GM06990 (cell line): Measurements from ENCODE around the gene PRPH.
"Not testable (repeated sequence)": the region's sequence is repeated elsewhere in the genome, so short reads cannot be mapped to it uniquely, and the experiment has no call there.

Source experiments
- DNase-seq: peaks from one replicate; pipeline ENCODE4 v3.0.0-alpha.2; 2011; ENCODE audit not compliant: insufficient read length; ENCODE audit errors: extremely low read depth
- H3K27me3 ChIP-seq: replicated peaks from 2 replicates; pipeline ENCODE4 v1.6.0; 2011; ENCODE audit warnings: low read length; ENCODE audit not compliant: control insufficient read depth, insufficient read depth
- H3K36me3 ChIP-seq: 2 replicates; pipeline ENCODE4 v1.5.1; 2011; ENCODE audit warnings: low read length; ENCODE audit not compliant: control insufficient read depth, insufficient read depth
- H3K4me3 ChIP-seq: replicated peaks from 2 replicates; pipeline ENCODE4 v1.5.1; 2011; ENCODE audit warnings: low read depth, mild to moderate bottlenecking, control low read depth, low read length
- TF ChIP-seq, protein P1 (sequence below): IDR thresholded peaks from 2 replicates; pipeline ENCODE4 v1.5.1; 2011; ENCODE audit warnings: low read length, control low read depth, mild to moderate bottlenecking, inconsistent platforms; ENCODE audit not compliant: insufficient read depth, poor library complexity, severe bottlenecking

PRPH gene

GRCh38 chr12:49295082-49295936 lies at the start of gene PRPH:
PRPH (plus strand) TSS chr12:49295147; CDS start chr12:49295201, 54 bp downstream.
- Histone ChIP-seq H3K27me3 (peaks cover 6% of the 10 kb centered on the region; the same call in 1 of the 2 replicates), H3K36me3 (no peaks in the 10 kb centered on the region), H3K4me3 (no peak within 1 kb of the TSS)
- peak; percentile 28 for DNase-seq
- TF ChIP-seq, protein P1, sequence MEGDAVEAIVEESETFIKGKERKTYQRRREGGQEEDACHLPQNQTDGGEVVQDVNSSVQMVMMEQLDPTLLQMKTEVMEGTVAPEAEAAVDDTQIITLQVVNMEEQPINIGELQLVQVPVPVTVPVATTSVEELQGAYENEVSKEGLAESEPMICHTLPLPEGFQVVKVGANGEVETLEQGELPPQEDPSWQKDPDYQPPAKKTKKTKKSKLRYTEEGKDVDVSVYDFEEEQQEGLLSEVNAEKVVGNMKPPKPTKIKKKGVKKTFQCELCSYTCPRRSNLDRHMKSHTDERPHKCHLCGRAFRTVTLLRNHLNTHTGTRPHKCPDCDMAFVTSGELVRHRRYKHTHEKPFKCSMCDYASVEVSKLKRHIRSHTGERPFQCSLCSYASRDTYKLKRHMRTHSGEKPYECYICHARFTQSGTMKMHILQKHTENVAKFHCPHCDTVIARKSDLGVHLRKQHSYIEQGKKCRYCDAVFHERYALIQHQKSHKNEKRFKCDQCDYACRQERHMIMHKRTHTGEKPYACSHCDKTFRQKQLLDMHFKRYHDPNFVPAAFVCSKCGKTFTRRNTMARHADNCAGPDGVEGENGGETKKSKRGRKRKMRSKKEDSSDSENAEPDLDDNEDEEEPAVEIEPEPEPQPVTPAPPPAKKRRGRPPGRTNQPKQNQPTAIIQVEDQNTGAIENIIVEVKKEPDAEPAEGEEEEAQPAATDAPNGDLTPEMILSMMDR = peak; percentile 4

DNA sequence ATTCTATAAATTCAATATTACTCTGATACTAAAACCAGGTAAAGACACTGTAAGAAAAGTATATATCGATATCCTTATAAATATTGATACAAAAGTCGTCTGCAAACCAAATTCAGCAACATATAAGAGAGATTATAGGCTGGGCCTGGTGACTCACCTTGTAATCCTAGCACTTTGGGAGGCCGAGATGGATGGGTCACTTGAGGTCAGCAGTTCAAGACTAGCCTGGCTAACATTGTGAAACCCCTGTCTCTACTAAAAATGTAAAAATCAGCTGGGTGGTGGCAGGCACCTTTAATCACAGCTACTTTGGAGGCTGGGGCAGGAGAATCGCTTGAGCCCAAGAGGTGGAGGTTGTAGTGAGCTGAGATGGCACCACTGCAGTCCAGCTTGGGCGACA lies 43.6 kb upstream of the PRPH start:
- Histone ChIP-seq H3K4me3 (no peak overlapping the region), H3K36me3 (no peaks in the 10 kb centered on the region), H3K27me3 (no peaks in the 10 kb centered on the region)
- TF ChIP-seq, protein P1 = no peak
- no peak for DNase-seq

DNA sequence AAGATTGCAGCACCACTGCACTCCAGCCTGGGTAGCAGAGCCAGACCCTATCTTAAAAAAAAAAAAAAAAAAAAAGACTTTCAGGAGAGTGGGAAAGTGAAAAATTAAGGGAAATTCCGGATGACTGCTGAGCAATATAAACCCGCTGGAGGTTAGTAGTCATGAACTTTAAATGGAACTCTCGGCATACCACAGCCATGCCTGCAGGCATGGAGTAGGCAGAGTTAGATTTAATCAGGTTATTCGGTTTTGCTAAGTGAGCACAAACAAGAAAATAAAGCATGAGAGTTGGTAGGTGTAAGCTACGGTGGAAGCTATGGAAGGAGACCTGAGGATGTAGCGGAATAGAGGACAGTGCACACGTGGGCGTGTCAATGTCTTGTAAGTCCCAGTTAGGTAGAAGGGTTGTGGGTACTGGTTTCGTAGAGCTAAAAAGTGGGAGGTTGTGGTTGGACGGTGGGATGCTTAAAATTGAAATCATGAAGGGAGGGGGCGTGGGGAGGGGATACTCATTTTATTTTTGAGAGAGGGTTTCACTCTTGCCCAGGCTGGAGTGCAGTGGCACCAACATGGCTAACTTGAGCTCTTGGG lies 41.8 kb upstream of the PRPH start:
- TF ChIP-seq, protein P1 = no peak
- H3K27me3 ChIP-seq = no peaks in the 10 kb centered on the region
- no peak for DNase-seq
- no peak overlapping the region for H3K4me3 ChIP-seq
- H3K36me3 ChIP-seq = no peaks in the 10 kb centered on the region

- not testable (repeated sequence) for H3K4me3 ChIP-seq, DNase-seq, H3K36me3 ChIP-seq, H3K27me3 ChIP-seq
Measured at GRCh38 chr12:49255456-49255855, 39.5 kb upstream of the PRPH start.

DNA sequence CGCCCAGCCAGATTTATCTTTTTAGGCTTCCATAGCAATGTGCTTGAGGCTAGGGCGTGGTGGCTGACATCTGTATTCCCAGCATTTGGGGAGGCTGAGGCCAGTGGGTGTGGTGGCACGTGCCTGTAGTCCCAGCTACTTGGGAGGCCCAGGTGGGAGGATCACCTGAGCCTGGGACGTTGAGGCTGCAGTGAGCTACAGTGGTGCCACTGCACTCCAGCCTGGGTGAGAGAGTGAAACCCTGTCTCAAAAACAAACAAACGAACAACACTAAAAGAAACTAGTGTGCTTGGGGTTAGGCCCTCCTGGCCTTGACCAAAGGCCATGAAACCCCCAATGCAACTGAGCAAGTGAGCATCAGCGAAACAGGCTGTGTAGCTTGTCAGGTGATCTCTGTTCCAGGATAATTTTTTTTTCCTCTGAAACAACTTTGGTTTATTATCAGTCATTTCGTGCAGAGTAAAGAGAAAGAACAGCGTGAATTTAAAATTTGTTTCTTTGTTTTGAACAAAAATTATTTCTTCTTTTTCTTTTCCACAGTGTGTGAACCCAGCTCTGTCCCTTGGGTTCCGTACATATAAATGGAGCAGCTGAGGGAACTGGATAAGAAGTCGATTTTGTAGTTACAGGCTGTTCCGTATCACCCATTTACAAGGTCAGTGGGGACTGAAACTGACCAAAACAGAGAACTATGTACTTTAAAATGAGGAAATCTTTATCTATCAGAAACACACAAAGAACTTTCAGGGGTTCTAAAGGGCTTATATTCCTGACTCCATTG lies 38.9 kb upstream of the PRPH start:
- DNase-seq = no peak
- TF ChIP-seq, protein P1 = no peak
- no peaks in the 10 kb centered on the region for H3K36me3 ChIP-seq
- H3K4me3 ChIP-seq = no peak overlapping the region
- no peaks in the 10 kb centered on the region for H3K27me3 ChIP-seq

GRCh38 chr12:49257508-49258184 lies 37.3 kb upstream of the PRPH start:
- not testable (repeated sequence) for DNase-seq, H3K27me3 ChIP-seq, H3K4me3 ChIP-seq, H3K36me3 ChIP-seq
